ENCODE data around the gene E2F3.

The E2F3 gene

DNA sequence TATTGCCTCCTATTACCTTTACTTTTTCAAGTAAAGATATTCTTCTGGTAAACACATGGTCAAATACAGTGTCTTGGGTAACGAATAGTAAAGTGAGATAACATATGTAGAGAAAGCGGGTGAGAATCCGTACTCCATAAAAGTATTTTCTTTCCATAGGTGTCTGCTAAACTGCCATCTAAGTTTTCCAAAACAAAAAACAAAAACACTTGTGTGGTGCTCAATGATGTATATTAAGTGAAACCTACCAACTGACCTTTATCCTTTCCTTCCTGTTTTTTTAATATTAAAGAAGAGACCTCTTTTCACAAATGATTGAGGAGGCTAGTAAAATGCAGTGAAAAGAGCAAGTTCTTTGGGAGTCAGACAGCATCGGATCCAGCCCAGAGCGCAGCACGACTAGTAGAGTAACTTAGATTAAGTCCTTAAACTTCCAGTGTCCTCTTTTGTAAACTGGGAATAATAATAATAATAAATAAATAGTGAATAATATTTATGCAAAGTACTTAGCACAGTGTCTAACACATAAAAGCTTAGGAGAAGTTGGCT is 132.1 kb downstream of the E2F3 start:
- DNase-seq (ENCODE audit: low spot score) = no peak

DNA sequence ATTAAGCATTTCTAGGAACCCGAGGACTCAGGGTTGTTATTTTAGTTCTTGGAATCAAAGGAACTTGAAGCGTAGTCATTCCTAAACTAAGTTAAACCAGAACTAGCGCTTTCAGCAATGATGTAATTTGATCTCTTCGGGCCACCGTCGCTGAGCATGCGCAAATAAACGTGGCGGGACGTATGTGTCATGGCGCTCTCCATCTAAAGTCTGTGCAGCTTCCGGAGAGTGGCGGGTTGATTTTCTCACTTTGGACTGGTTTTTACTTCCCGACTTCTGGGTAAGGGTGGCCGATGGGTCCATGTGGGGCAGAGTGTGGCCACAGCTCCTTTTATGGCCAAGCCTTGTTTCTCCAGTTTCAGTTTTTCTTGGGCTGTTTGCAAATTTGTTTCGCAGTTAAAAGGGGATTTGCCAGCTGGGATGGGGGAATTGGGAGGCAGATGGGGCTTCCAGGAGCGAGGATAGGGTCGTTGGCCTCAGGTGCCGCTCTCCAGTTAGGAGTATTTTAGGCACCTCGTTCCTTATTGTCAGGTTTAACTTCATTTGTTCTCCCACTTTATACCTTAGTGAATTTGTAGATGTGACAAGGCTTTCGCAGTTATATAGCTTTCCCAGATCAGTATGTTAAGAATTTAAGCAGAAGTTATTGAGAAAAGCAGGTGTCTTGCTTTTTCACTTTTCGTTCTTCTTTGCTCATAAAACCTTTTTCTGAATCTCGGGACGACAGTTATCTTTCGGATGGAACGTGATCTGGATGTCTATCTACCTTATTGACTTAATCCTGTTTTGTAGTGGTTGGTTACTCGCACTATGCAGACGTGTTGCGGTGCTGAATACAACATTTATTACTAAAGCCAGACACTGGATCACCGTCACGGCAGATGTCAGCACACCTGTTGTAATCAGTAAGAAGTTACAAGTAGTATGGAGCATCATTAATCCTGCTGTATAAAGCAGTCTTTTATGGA is 132.9 kb downstream of the E2F3 start, which contains the start of gene CDKAL1:
TSS of gene CDKAL1 (plus strand) at position 163 of the 968 bp plus-strand sequence. CDS start 11,894 bp downstream, outside the sequence.
- peak; percentile 93 for DNase-seq (ENCODE audit: low spot score)

DNA sequence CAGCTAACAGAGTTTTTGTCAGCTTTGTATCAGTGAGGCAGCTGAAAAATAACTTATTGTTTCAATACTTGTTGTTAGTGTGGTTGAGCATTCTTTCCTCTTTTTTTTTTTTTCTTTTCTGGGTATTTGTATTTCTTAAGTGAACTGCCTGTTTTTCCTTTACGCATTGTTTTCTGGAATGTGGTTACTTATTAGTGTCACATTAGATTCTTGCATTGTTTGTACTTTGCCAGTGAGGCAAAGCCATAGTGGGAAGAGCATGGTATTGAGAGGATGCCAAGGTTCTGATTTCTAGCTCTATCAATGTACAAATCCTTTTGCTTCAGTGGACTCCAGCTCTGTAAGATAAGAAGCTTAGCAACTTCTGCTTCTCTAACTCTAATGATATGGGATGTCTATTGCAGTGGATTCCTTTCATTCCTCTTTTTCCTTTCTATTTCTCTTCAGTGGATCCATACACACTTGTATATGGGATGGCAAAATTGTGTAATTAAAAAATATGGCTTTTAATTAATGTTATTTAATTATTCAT is 136.5 kb downstream of the E2F3 start:
- peak; percentile 16 for DNase-seq (ENCODE audit: low spot score)

GRCh38 chr6:20538907-20539306 is 137.2 kb downstream of the E2F3 start:
- no peak for DNase-seq (ENCODE audit: low spot score)

GRCh38 chr6:20539387-20539786 is 137.7 kb downstream of the E2F3 start:
- DNase-seq (ENCODE audit: low spot score) = peak; percentile 79

DNA sequence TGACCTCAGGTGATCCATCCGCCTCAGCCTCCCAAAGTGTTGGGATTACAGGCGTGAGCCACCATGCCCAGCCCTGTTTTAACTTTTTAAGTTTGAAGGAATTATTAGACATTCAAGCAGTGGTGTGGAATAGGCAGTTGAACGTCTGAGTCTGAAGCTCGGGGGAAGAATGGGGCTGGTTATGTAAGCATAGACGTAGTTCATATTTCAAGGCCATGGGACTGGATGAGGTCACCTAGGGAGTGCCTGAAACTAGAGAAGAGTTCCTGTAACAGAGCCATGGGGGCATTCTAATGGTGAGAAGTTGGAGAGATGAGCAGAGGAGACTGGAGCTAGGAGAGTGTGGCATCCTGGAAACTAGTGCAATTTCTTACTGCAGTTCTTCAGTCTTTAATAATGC is 139.0 kb downstream of the E2F3 start:
- DNase-seq (ENCODE audit: low spot score) = peak; percentile 56

DNA sequence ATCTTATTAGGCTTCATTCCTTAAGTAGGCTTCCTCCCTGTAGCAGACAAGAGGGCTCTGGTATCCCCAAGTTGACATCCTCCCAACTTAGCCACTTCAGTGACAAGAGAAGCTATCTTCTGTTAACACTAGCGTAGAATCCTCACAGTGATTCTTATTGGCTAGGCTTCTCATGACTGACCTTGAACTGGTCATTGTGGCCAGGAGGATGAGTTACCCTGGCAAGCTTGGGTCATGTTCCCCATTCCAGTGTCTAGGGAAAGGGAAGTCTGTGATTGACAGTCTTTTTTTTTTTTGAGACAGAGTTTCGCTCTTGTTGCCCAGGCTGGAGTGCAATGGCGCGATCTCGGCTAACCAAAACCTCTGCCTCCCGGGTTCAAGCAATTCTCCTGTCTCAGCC is 139.7 kb downstream of the E2F3 start:
- DNase-seq (ENCODE audit: low spot score) = peak; percentile 27

DNA sequence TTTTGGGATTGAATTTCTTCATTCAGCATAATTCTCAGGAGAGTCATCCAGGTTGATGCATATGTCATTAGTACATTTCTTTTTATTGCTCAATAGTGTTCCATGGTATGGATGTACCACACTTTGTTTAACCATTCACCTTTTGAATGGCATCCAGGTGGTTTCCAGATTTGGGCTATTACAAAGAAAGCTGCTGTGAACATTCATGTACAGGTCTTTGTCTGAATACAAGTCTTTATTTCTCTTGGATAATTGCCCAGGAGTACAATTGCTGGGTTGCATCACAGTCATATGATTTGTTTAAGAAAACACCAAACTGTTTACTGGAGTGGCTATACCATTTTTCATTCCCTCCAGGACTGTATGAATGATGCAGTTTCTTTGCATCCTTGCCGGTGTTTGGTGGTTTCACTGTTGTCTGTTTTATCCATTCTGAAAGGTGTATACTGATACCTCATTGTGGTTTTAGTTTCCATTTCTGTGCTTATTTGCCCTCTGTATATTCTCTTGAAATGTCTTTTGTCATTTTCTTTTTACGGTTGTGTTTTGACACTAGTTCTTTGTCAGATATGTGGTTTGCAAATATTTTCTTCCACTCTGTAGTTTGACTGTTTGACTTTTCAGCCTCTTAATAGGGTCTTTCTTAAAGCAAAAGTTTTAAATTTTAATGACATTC is 141.4 kb downstream of the E2F3 start:
- DNase-seq (ENCODE audit: low spot score) = peak; percentile 93

All from kidney tubule cell (primary cell).